H1 (cell line): ENCODE measurements around the gene SLC4A8. TPM values are rescaled to one million over a fixed set of nuclear protein-coding genes. Genes with fewer than 3 reads are reported as not detected.

Source experiments
- CTCF ChIA-PET: fragments of 300-600 bp; sonication (Branson Sonifier 250); formaldehyde crosslinking; loops from one replicate; lab custom pipeline; 2021; ENCODE audit not compliant: partially characterized antibody; lab: Charles Lee
- POLR2A ChIA-PET: fragments of 300-600 bp; sonication (Branson Sonifier 250); formaldehyde crosslinking; loops from one replicate; lab custom pipeline; 2021; ENCODE audit warnings: inconsistent platforms; ENCODE audit not compliant: partially characterized antibody; lab: Charles Lee
- DNase-seq, 2 experiments: peaks; one replicate each; pipeline versions ENCODE4 v3.0.0 to v3.0.0-alpha.2; 2010 to 2022; ENCODE audit warnings: low spot score in 2 of 2, low read depth in 1 of 2, mixed read lengths in 1 of 2
- FAIRE-seq: peaks from 2 replicates; lab custom pipeline; 2011; peaks lifted over from hg19 to GRCh38; lab: Jason Lieb, UNC
- H2AFZ ChIP-seq: 2 replicates; pipeline ENCODE4 v1.8.1; 2012; ENCODE audit warnings: low read length, inconsistent platforms
- H2AK5ac ChIP-seq: 2 replicates; pipeline ENCODE4 v1.6.1; 2013; ENCODE audit warnings: low read depth, low read length
- H2BK120ac ChIP-seq: replicated peaks from 2 replicates; pipeline ENCODE3; 2013; ENCODE audit warnings: low read depth, low read length, inconsistent platforms
- H2BK12ac ChIP-seq: 2 replicates; pipeline ENCODE4 v1.6.1; 2013; ENCODE audit warnings: low read depth, low read length
- H2BK15ac ChIP-seq: 2 replicates; pipeline ENCODE4 v1.6.1; 2013; ENCODE audit warnings: low read length
- H2BK20ac ChIP-seq: 2 replicates; pipeline ENCODE4 v1.6.1; 2013; ENCODE audit warnings: low read length
- H2BK5ac ChIP-seq: 2 replicates; pipeline ENCODE4 v1.6.1; 2013; ENCODE audit warnings: low read depth, low read length
- H3K14ac ChIP-seq: 2 replicates; pipeline ENCODE4 v1.6.1; 2013; ENCODE audit warnings: inconsistent platforms; ENCODE audit not compliant: insufficient read length
- H3K18ac ChIP-seq: 2 replicates; pipeline ENCODE4 v1.6.1; 2013; ENCODE audit warnings: low read length; ENCODE audit errors: extremely low read depth
- H3K23ac ChIP-seq: 2 replicates; pipeline ENCODE4 v1.6.1; 2013; ENCODE audit warnings: inconsistent platforms; ENCODE audit not compliant: insufficient read length
- H3K23me2 ChIP-seq: 2 replicates; pipeline ENCODE4 v1.6.1; 2013; ENCODE audit warnings: low read depth, low read length
- H3K27ac ChIP-seq: 2 replicates; pipeline ENCODE4 v1.6.1; 2011; ENCODE audit warnings: low read depth, low read length, inconsistent platforms
- H3K27me3 ChIP-seq, 4 experiments: replicated peaks in 1 of 4; 1 replicate in 1 of 4; 2 replicates in 3 of 4; pipeline versions ENCODE4 v1.6.1 to v1.8.1; 2011 to 2013; ENCODE audit warnings: low read length in 3 of 4, mild to moderate bottlenecking in 3 of 4, inconsistent platforms in 2 of 4, mixed read lengths in 2 of 4, moderate library complexity in 1 of 4; ENCODE audit not compliant: control insufficient read depth in 3 of 4, insufficient read depth in 3 of 4; ENCODE audit errors: extremely low read depth in 1 of 4
- H3K36me3 ChIP-seq, 4 experiments: 2 replicates each; pipeline versions ENCODE4 v1.6.1 to v1.8.1; 2011 to 2013; ENCODE audit warnings: mild to moderate bottlenecking in 4 of 4, low read length in 3 of 4, moderate library complexity in 2 of 4, control low read depth in 1 of 4, inconsistent platforms in 1 of 4; ENCODE audit not compliant: insufficient read depth in 4 of 4, control insufficient read depth in 2 of 4
- H3K4ac ChIP-seq: replicated peaks from 2 replicates; pipeline ENCODE3; 2013; ENCODE audit warnings: low read length, low read depth, mixed read lengths, inconsistent platforms; ENCODE audit not compliant: insufficient read length
- H3K4me1 ChIP-seq, 4 experiments: replicated peaks in 1 of 4; 1 replicate in 1 of 4; 2 replicates in 3 of 4; pipeline versions ENCODE4 v1.6.1 to v1.8.1; 2011 to 2013; ENCODE audit warnings: low read length in 3 of 4, inconsistent platforms in 2 of 4, mixed read lengths in 1 of 4; ENCODE audit not compliant: insufficient read depth in 4 of 4, control insufficient read depth in 3 of 4
- H3K4me2 ChIP-seq, 2 experiments: 2 replicates each; pipeline versions ENCODE4 v1.6.1 to v1.8.1; 2011 to 2013; ENCODE audit warnings: low read depth in 2 of 2, low read length in 2 of 2, control low read depth in 1 of 2, inconsistent platforms in 1 of 2, mild to moderate bottlenecking in 1 of 2; ENCODE audit not compliant: insufficient read depth in 1 of 2
- H3K4me3 ChIP-seq, 4 experiments: fragments of 200-600, 300-600 bp in 1 of 4; sonication (generic), shearing (Covaris generic), sonication (Bioruptor Twin) in 1 of 4; 2 replicates each; pipeline versions ENCODE4 v1.5.1 to v1.8.1; 2011 to 2016; ENCODE audit warnings: low read length in 4 of 4, low read depth in 3 of 4, control low read depth in 2 of 4, inconsistent platforms in 2 of 4, mild to moderate bottlenecking in 2 of 4, mixed read lengths in 1 of 4, moderate library complexity in 1 of 4; ENCODE audit not compliant: insufficient read depth in 2 of 4; ENCODE audit errors: extremely low read depth in 1 of 4
- H3K56ac ChIP-seq: replicated peaks from 2 replicates; pipeline ENCODE3; 2013; ENCODE audit warnings: low read depth, mild to moderate bottlenecking, mixed read lengths, low read length, inconsistent platforms; ENCODE audit not compliant: insufficient read length
- H3K79me1 ChIP-seq: 2 replicates; pipeline ENCODE4 v1.6.1; 2013; ENCODE audit warnings: low read depth, low read length, control low read depth
- H3K79me2 ChIP-seq, 2 experiments: 2 replicates each; pipeline versions ENCODE4 v1.6.1 to v1.8.1; 2012 to 2013; ENCODE audit warnings: low read length in 2 of 2, mild to moderate bottlenecking in 2 of 2, inconsistent platforms in 1 of 2; ENCODE audit not compliant: insufficient read depth in 2 of 2, control insufficient read depth in 1 of 2
- H3K9ac ChIP-seq, 4 experiments: replicated peaks in 1 of 4; 1 replicate in 1 of 4; 2 replicates in 3 of 4; pipeline versions ENCODE4 v1.6.1 to v1.8.1; 2011 to 2013; ENCODE audit warnings: low read depth in 3 of 4, low read length in 3 of 4, control low read depth in 2 of 4, mild to moderate bottlenecking in 2 of 4, moderate library complexity in 2 of 4, inconsistent platforms in 1 of 4; ENCODE audit errors: extremely low read depth in 1 of 4
- H3K9me3 ChIP-seq, 2 experiments: 2 replicates each; pipeline versions ENCODE4 v1.6.1 to v1.8.1; 2012 to 2013; ENCODE audit warnings: mild to moderate bottlenecking in 2 of 2, moderate library complexity in 2 of 2, control low read depth in 1 of 2, inconsistent platforms in 1 of 2, low read depth in 1 of 2, low read length in 1 of 2, mixed read lengths in 1 of 2; ENCODE audit not compliant: insufficient read depth in 2 of 2
- H4K20me1 ChIP-seq, 2 experiments: replicated peaks in 1 of 2; 2 replicates each; pipeline versions ENCODE3 to v1.8.1; 2011 to 2013; ENCODE audit warnings: inconsistent platforms in 2 of 2, low read length in 2 of 2, mild to moderate bottlenecking in 1 of 2; ENCODE audit not compliant: insufficient read depth in 2 of 2, control insufficient read depth in 1 of 2
- H4K5ac ChIP-seq: 2 replicates; pipeline ENCODE4 v1.6.1; 2013; ENCODE audit warnings: low read length, low read depth, mixed read lengths, inconsistent platforms; ENCODE audit not compliant: insufficient read length
- H4K8ac ChIP-seq: 2 replicates; pipeline ENCODE4 v1.8.0; 2013; ENCODE audit warnings: mild to moderate bottlenecking, moderate library complexity, low read length, inconsistent platforms; ENCODE audit not compliant: insufficient read depth; ENCODE audit errors: extremely low read depth
- H4K91ac ChIP-seq: replicated peaks from 2 replicates; pipeline ENCODE3; 2013; ENCODE audit warnings: low read length, mixed read lengths, inconsistent platforms; ENCODE audit not compliant: insufficient read length
- ATF3 ChIP-seq: IDR thresholded peaks from 2 replicates; pipeline ENCODE4 v1.6.1; 2011; ENCODE audit warnings: low read depth, mild to moderate bottlenecking, low read length; ENCODE audit not compliant: insufficient read depth
- CEBPB ChIP-seq: IDR thresholded peaks from 2 replicates; pipeline ENCODE4 v1.6.1; 2012; ENCODE audit warnings: low read depth, low read length
- CHD2 ChIP-seq: IDR thresholded peaks from 2 replicates; pipeline ENCODE4 v1.6.1; 2012; ENCODE audit warnings: low read length, improper control_type of control experiment
- JUN ChIP-seq: IDR thresholded peaks from 2 replicates; pipeline ENCODE4 v1.6.1; 2011; ENCODE audit warnings: low read depth, mild to moderate bottlenecking, improper control_type of control experiment, low read length
- POU5F1 ChIP-seq: IDR thresholded peaks from 2 replicates; pipeline ENCODE4 v1.6.1; 2011; ENCODE audit warnings: low read depth, mild to moderate bottlenecking, low read length, moderate library complexity
- SAP30 ChIP-seq: fragments of 300-600 bp; sonication (generic); IDR thresholded peaks from 2 replicates; pipeline ENCODE4 v1.7.1; 2012; ENCODE audit warnings: low read length, moderate library complexity, mild to moderate bottlenecking, inconsistent platforms; ENCODE audit not compliant: insufficient read depth, insufficient replicate concordance
- SP2 ChIP-seq: IDR thresholded peaks from 2 replicates; pipeline ENCODE4 v1.6.1; 2012; ENCODE audit warnings: mild to moderate bottlenecking, low read length, inconsistent platforms
- TAF1 ChIP-seq: IDR thresholded peaks from 2 replicates; pipeline ENCODE4 v1.6.1; 2011; ENCODE audit warnings: mild to moderate bottlenecking, low read depth, low read length
- TEAD4 ChIP-seq: IDR thresholded peaks from 2 replicates; pipeline ENCODE4 v1.6.1; 2012; ENCODE audit warnings: low read depth, low read length, inconsistent platforms, mixed read lengths
- USF2 ChIP-seq: IDR thresholded peaks from 2 replicates; pipeline ENCODE4 v1.6.1; 2011; ENCODE audit warnings: low read length, improper control_type of control experiment
- WGBS, 2 experiments: shearing (Covaris generic) in 1 of 2; methylation state at CpG; one replicate each; pipeline versions ENCODE4 v1.1.6 to v1.1.7; 2013 to 2015; ENCODE audit warnings: low lambda C conversion rate in 2 of 2, mixed read lengths in 2 of 2, inconsistent platforms in 1 of 2, low coverage in 1 of 2, missing lambda C conversion rate in 1 of 2; ENCODE audit not compliant: insufficient replicate concordance in 2 of 2, insufficient coverage in 1 of 2, insufficient read length in 1 of 2; ENCODE audit errors: extremely low coverage in 1 of 2, missing lambda C conversion rate in 1 of 2; 5-methylcytosine and 5-hydroxymethylcytosine counted together
- polyA plus RNA-seq, 7 experiments: library from polyadenylated mRNA; depleted of rRNA in 3 of 7; stranded (reverse) in 5 of 7; unstranded in 2 of 7; fragments of >200 nt in 5 of 7; fragments of 200-250 nt in 2 of 7; gene quantifications; 1 replicate in 5 of 7; 2 replicates in 1 of 7; 4 replicates in 1 of 7; pipeline versions ENCODE4 v1.2.1 to v1.2.3, GENCODE V29; 2011 to 2013; ENCODE audit warnings: missing spikeins in 2 of 7, mixed read lengths in 2 of 7
- total RNA-seq: library from RNA; stranded (reverse); fragmentation: NEBNext Ultra II Directional; extraction: Animal tissue kit (Norgen Biotek cat#: 25700); gene quantifications from 2 replicates; pipeline ENCODE4 v1.2.1, GENCODE V29; 2021

Gene SLC4A8
- total and polyA plus RNA-seq, 2 of the 8 experiments (the other 6 are each of a cell fraction or from before 2014, with no cell fraction given), result 11.2 to 13.4 TPM

- H2BK15ac ChIP-seq, result no peak overlapping the region
- no peak overlapping the region for H4K5ac ChIP-seq
- no peak overlapping the region for H3K4me3 ChIP-seq
- H3K9me3 ChIP-seq, result no peaks in the 10 kb centered on the region
- no peak overlapping the region for H3K14ac ChIP-seq
- no peak overlapping the region for H3K23ac ChIP-seq
- CTCF ChIA-PET, result interaction anchor here (0.7 to 2.1 kb wide), 8 partner anchors 12 to 310 kb away, joined by 3 to 7 read pairs (median 3); no protein-coding TSS in a partner anchor
- no peak overlapping the region for H2BK120ac ChIP-seq
- DNase-seq, result no peak
- no peak overlapping the region for H3K18ac ChIP-seq
- H2BK20ac ChIP-seq, result no peak overlapping the region
- H4K8ac ChIP-seq, result no peak overlapping the region
- no peak overlapping the region for H2BK5ac ChIP-seq
- H2BK12ac ChIP-seq, result no peak overlapping the region
- H3K9ac ChIP-seq, result no peak overlapping the region; a peak in 1 of 7 replicates
- no peak overlapping the region for H3K4ac ChIP-seq
- TF ChIP-seq USF2, result no peak
- no peak for TF ChIP-seq SAP30
- no peak for TF ChIP-seq POU5F1
- no peak for TF ChIP-seq JUN
- no peak for TF ChIP-seq SP2
- TF ChIP-seq TAF1, result no peak
- no peak for TF ChIP-seq ATF3
- no peak for TF ChIP-seq CHD2
- no peak for TF ChIP-seq CEBPB
- no peak for TF ChIP-seq TEAD4
- TF ChIP-seq, all 59 proteins: peak for 0
- no peaks in the 10 kb centered on the region for H3K79me1 ChIP-seq
- H2AK5ac ChIP-seq, result no peak overlapping the region
- H3K36me3 ChIP-seq, result peaks cover 0 to 5% (median under 1%) of the 10 kb centered on the region in 4 experiments; a peak in 3 of 8 replicates
- no peak overlapping the region for H3K56ac ChIP-seq
- FAIRE-seq, result no peak
- no peaks in the 10 kb centered on the region for H3K4me1 ChIP-seq
- POLR2A ChIA-PET, result interaction anchor here (0.6 kb wide), 1 partner anchor 11 kb away, joined by 3 read pairs; no protein-coding TSS in a partner anchor
- no peak overlapping the region for H3K4me2 ChIP-seq
- 90% methylated on average over 6 of the region's 6 CpGs; no CpG with 5 or more reads in 1 of the 2 experiments for WGBS, 2 experiments
- H2AFZ ChIP-seq, result no peak overlapping the region
- no peaks in the 10 kb centered on the region for H4K20me1 ChIP-seq
- H3K27me3 ChIP-seq, result no peaks in the 10 kb centered on the region
- no peak overlapping the region for H4K91ac ChIP-seq
- H3K79me2 ChIP-seq, result no peaks in the 10 kb centered on the region
- H3K23me2 ChIP-seq, result no peaks in the 10 kb centered on the region
- no peak overlapping the region for H3K27ac ChIP-seq
Measured at GRCh38 chr12:51505360-51506105, 80.9 kb downstream of the SLC4A8 start.
